SK-N-SH treated with all-trans-retinoic acid at 6 μM for 48 hours (cell line): ENCODE data around the gene SERPINB1.

Experiments
- ATAC-seq: fragments of 200-7000 bp; cut with Tn5 transposase; 3 replicates; pipeline ENCODE4 v1.9.1; 2020; ENCODE audit warnings: mild to moderate bottlenecking, moderate library complexity
- ARNTL ChIP-seq: fragments of 450-650 bp; formaldehyde crosslinking; IDR thresholded peaks from 2 replicates; pipeline ENCODE4 v1.5.0; 2020; ENCODE audit warnings: low read depth, mild to moderate bottlenecking, moderate library complexity, borderline replicate concordance
- BACH2 ChIP-seq: fragments of 250-450 bp; sonication (Bioruptor Pico); IDR thresholded peaks from 2 replicates; pipeline ENCODE4 v1.9.0; 2021; ENCODE audit warnings: mild to moderate bottlenecking, borderline replicate concordance
- CREB5 ChIP-seq: fragments of 250-450 bp; sonication (Bioruptor Pico); IDR thresholded peaks from 2 replicates; pipeline ENCODE4 v1.5.1; 2020; ENCODE audit warnings: low read depth, mild to moderate bottlenecking, moderate library complexity
- CSDC2 ChIP-seq: fragments of 250-450 bp; sonication (Bioruptor Pico); IDR thresholded peaks from 2 replicates; pipeline ENCODE4 v1.5.0; 2020; ENCODE audit warnings: mild to moderate bottlenecking, moderate library complexity
- CSRNP3 ChIP-seq: fragments of 250-450 bp; sonication (Bioruptor Pico); IDR thresholded peaks from 2 replicates; pipeline ENCODE4 v1.5.1; 2021; ENCODE audit warnings: mild to moderate bottlenecking, moderate library complexity
- ESRRG ChIP-seq: fragments of 250-450 bp; sonication (Bioruptor Pico); IDR thresholded peaks from 2 replicates; pipeline ENCODE4 v1.6.1; 2021; ENCODE audit warnings: mild to moderate bottlenecking
- GLIS3 ChIP-seq: fragments of 250-450 bp; sonication (Bioruptor Pico); IDR thresholded peaks from 2 replicates; pipeline ENCODE4 v1.5.0; 2020; ENCODE audit warnings: mild to moderate bottlenecking, moderate library complexity
- ISL1 ChIP-seq: fragments of 250-450 bp; sonication (Bioruptor Pico); IDR thresholded peaks from 2 replicates; pipeline ENCODE4 v2.1.2; 2022; ENCODE audit warnings: mild to moderate bottlenecking, moderate library complexity
- OSR1 ChIP-seq: fragments of 250-450 bp; sonication (Bioruptor Pico); IDR thresholded peaks from 2 replicates; pipeline ENCODE4 v1.8.0; 2022; ENCODE audit warnings: moderate library complexity, mild to moderate bottlenecking, inconsistent platforms
- PATZ1 ChIP-seq: fragments of 250-450 bp; sonication (Bioruptor Pico); IDR thresholded peaks from 2 replicates; pipeline ENCODE4 v1.8.0; 2020; ENCODE audit warnings: mild to moderate bottlenecking, moderate library complexity, borderline replicate concordance
- POU6F1 ChIP-seq: fragments of 250-450 bp; sonication (Bioruptor Pico); IDR thresholded peaks from 2 replicates; pipeline ENCODE4 v1.8.0; 2021; ENCODE audit warnings: low read depth, mild to moderate bottlenecking, moderate library complexity, borderline replicate concordance
- PPARA ChIP-seq: fragments of 250-450 bp; sonication (Bioruptor Pico); IDR thresholded peaks from 2 replicates; pipeline ENCODE4 v1.5.0; 2020; ENCODE audit warnings: mild to moderate bottlenecking, borderline replicate concordance
- SNAI2 ChIP-seq: fragments of 250-450 bp; sonication (Bioruptor Pico); IDR thresholded peaks from 2 replicates; pipeline ENCODE4 v1.5.0; 2020; ENCODE audit warnings: mild to moderate bottlenecking, moderate library complexity
- TCF4 ChIP-seq: fragments of 250-450 bp; sonication (Bioruptor Pico); IDR thresholded peaks from 2 replicates; pipeline ENCODE4 v1.8.0; 2021; ENCODE audit warnings: mild to moderate bottlenecking, moderate library complexity, borderline replicate concordance
- TSHZ2 ChIP-seq: fragments of 250-450 bp; sonication (Bioruptor Pico); IDR thresholded peaks from 2 replicates; pipeline ENCODE4 v1.5.0; 2020; ENCODE audit warnings: mild to moderate bottlenecking, moderate library complexity
- ZC3H10 ChIP-seq: fragments of 250-450 bp; sonication (Bioruptor Pico); IDR thresholded peaks from 2 replicates; pipeline ENCODE4 v1.5.1; 2021; ENCODE audit warnings: mild to moderate bottlenecking, moderate library complexity
- ZFP3 ChIP-seq: fragments of 250-450 bp; sonication (Bioruptor Pico); IDR thresholded peaks from 2 replicates; pipeline ENCODE4 v1.5.0; 2020; ENCODE audit warnings: mild to moderate bottlenecking, moderate library complexity
- ZFP30 ChIP-seq: fragments of 450-650 bp; formaldehyde crosslinking; IDR thresholded peaks from 2 replicates; pipeline ENCODE4 v1.5.0; 2022; ENCODE audit warnings: mild to moderate bottlenecking, moderate library complexity
- ZNF565 ChIP-seq: fragments of 450-650 bp; formaldehyde crosslinking; conservative IDR thresholded peaks from 2 replicates; pipeline ENCODE4 v1.5.0; 2020; ENCODE audit warnings: low read depth, mild to moderate bottlenecking, moderate library complexity
- ZNF70 ChIP-seq: fragments of 450-650 bp; formaldehyde crosslinking; IDR thresholded peaks from 2 replicates; pipeline ENCODE4 v1.5.0; 2020; ENCODE audit warnings: mild to moderate bottlenecking, moderate library complexity
- ZNF8 ChIP-seq: fragments of 450-650 bp; formaldehyde crosslinking; IDR thresholded peaks from 2 replicates; pipeline ENCODE4 v1.5.0; 2020; ENCODE audit warnings: mild to moderate bottlenecking, moderate library complexity

SERPINB1 gene

GRCh38 chr6:2841264-2842138 lies at the start of gene SERPINB1:
Gene SERPINB1, minus strand, starts transcription at chr6:2841863. Its CDS starts 1,277 bp downstream, at chr6:2840586.
- TF ChIP-seq GLIS3 (CRISPR knock-in tag) (no peak), ZNF565 (CRISPR knock-in tag) (no peak), TSHZ2 (CRISPR knock-in tag) (no peak), ZNF8 (CRISPR knock-in tag) (no peak), ZC3H10 (no peak), ZFP3 (peak; percentile 96), ZFP30 (CRISPR knock-in tag) (no peak)
- ATAC-seq = peak; percentile 84

- TF ChIP-seq PATZ1 = no peak
- no peak for TF ChIP-seq ESRRG (CRISPR knock-in tag)
- TF ChIP-seq BACH2 (CRISPR knock-in tag) = no peak
- no peak for TF ChIP-seq PPARA
- no peak for TF ChIP-seq ZC3H10
- no peak for TF ChIP-seq ZNF8 (CRISPR knock-in tag)
- no peak for TF ChIP-seq OSR1 (CRISPR knock-in tag)
- no peak for TF ChIP-seq ISL1 (CRISPR knock-in tag)
- TF ChIP-seq ZFP3 = no peak
- no peak for TF ChIP-seq ZNF70
- no peak for TF ChIP-seq POU6F1 (CRISPR knock-in tag)
- TF ChIP-seq CREB5 (CRISPR knock-in tag) = no peak
- TF ChIP-seq TCF4 = no peak
- no peak for TF ChIP-seq ZNF565 (CRISPR knock-in tag)
- no peak for ATAC-seq
Observed at GRCh38 chr6:2890976-2891767, 49.5 kb upstream of the SERPINB1 start.

GRCh38 chr6:2885967-2886735 lies 44.5 kb upstream of the SERPINB1 start:
- TF ChIP-seq CSRNP3 (CRISPR knock-in tag) = no peak
- TF ChIP-seq ZNF70 = no peak
- TF ChIP-seq TCF4 = no peak
- TF ChIP-seq ZFP30 (CRISPR knock-in tag) = no peak
- TF ChIP-seq ESRRG (CRISPR knock-in tag) = no peak
- no peak for TF ChIP-seq PPARA
- no peak for TF ChIP-seq CREB5 (CRISPR knock-in tag)
- no peak for TF ChIP-seq CSDC2
- TF ChIP-seq OSR1 (CRISPR knock-in tag) = no peak
- TF ChIP-seq ARNTL (CRISPR knock-in tag) = no peak
- TF ChIP-seq ZFP3 = no peak
- TF ChIP-seq POU6F1 (CRISPR knock-in tag) = no peak
- TF ChIP-seq ISL1 (CRISPR knock-in tag) = no peak
- no peak for TF ChIP-seq ZC3H10
- TF ChIP-seq BACH2 (CRISPR knock-in tag) = no peak
- no peak for TF ChIP-seq ZNF8 (CRISPR knock-in tag)
- TF ChIP-seq GLIS3 (CRISPR knock-in tag) = no peak
- TF ChIP-seq SNAI2 (CRISPR knock-in tag) = no peak
- TF ChIP-seq ZNF565 (CRISPR knock-in tag) = no peak
- ATAC-seq = no peak
